ENCODE data around the gene AQP7. TPM values are rescaled to one million over a fixed set of nuclear protein-coding genes. Genes with fewer than 3 reads are reported as not detected.
"Not testable (repeated sequence)": the region's sequence is repeated elsewhere in the genome, so short reads cannot be mapped to it uniquely, and the experiment has no call there.

The AQP7 gene
- not detected in 2 replicates for total RNA-seq

GRCh38 chr9:33402371-33402770 lies at the start of gene AQP7:
TSS of gene AQP7 (minus strand) at chr9:33402568. CDS start at chr9:33401262, 1,306 bp downstream.
- H3K27me3 ChIP-seq (ENCODE audit: control insufficient read depth, insufficient read depth, low read length); H3K36me3 ChIP-seq (ENCODE audit: control insufficient read depth, insufficient read depth, low read length); FAIRE-seq; H3K4me3 ChIP-seq (ENCODE audit: low read depth, low read length); DNase-seq (ENCODE audit: low read depth): not testable (repeated sequence)

- DNase-seq (ENCODE audit: low read depth): no peak
- Histone ChIP-seq H3K36me3 (ENCODE audit: control insufficient read depth, insufficient read depth, low read length) (no peaks in the 10 kb centered on the region), H3K4me3 (ENCODE audit: low read depth, low read length) (no peak overlapping the region), H3K27me3 (ENCODE audit: control insufficient read depth, insufficient read depth, low read length) (no peaks in the 10 kb centered on the region)
- TF ChIP-seq CTCF (IDR thresholded peaks at IDR 0.05; ENCODE audit: insufficient read depth, low read length, severe bottlenecking): no peak
- no peak for FAIRE-seq
These were observed 48.3 kb upstream of the AQP7 start for GRCh38 chr9:33450621-33451146.

GRCh38 chr9:33449715-33450114 lies 47.3 kb upstream of the AQP7 start:
- Histone ChIP-seq H3K36me3 (ENCODE audit: control insufficient read depth, insufficient read depth, low read length) (no peaks in the 10 kb centered on the region), H3K4me3 (ENCODE audit: low read depth, low read length) (no peak overlapping the region), H3K27me3 (ENCODE audit: control insufficient read depth, insufficient read depth, low read length) (no peaks in the 10 kb centered on the region)
- TF ChIP-seq CTCF (IDR thresholded peaks at IDR 0.05; ENCODE audit: insufficient read depth, low read length, severe bottlenecking): no peak
- FAIRE-seq (no peak), DNase-seq (ENCODE audit: low read depth) (no peak)

GRCh38 chr9:33447799-33448553 lies 45.6 kb upstream of the AQP7 start:
- DNase-seq (ENCODE audit: low read depth) (peak; percentile 63), FAIRE-seq (peak; percentile 97)
- Histone ChIP-seq H3K4me3 (ENCODE audit: low read depth, low read length) (peak overlapping the region; percentile 48), H3K36me3 (ENCODE audit: control insufficient read depth, insufficient read depth, low read length) (no peaks in the 10 kb centered on the region), H3K27me3 (ENCODE audit: control insufficient read depth, insufficient read depth, low read length) (no peaks in the 10 kb centered on the region)
- no peak for TF ChIP-seq CTCF (IDR thresholded peaks at IDR 0.05; ENCODE audit: insufficient read depth, low read length, severe bottlenecking)

- no peak for FAIRE-seq
- H3K27me3 ChIP-seq (ENCODE audit: control insufficient read depth, insufficient read depth, low read length): no peaks in the 10 kb centered on the region
- TF ChIP-seq CTCF (IDR thresholded peaks at IDR 0.05; ENCODE audit: insufficient read depth, low read length, severe bottlenecking): peak; percentile 42
- peak; percentile 70 for DNase-seq (ENCODE audit: low read depth)
- H3K4me3 ChIP-seq (ENCODE audit: low read depth, low read length): peak within 1 kb of the TSS; percentile 48
- H3K36me3 ChIP-seq (ENCODE audit: control insufficient read depth, insufficient read depth, low read length): peaks cover 5% of the 10 kb centered on the region
These were observed 44.8 kb upstream of the AQP7 start, which contains the start of gene AQP3 for GRCh38 chr9:33446946-33447798. TSS of gene AQP3 (minus strand) at chr9:33447593. CDS start at chr9:33447530, 63 bp downstream.
